ENCODE measurements around the gene RPUSD1.

DNA sequence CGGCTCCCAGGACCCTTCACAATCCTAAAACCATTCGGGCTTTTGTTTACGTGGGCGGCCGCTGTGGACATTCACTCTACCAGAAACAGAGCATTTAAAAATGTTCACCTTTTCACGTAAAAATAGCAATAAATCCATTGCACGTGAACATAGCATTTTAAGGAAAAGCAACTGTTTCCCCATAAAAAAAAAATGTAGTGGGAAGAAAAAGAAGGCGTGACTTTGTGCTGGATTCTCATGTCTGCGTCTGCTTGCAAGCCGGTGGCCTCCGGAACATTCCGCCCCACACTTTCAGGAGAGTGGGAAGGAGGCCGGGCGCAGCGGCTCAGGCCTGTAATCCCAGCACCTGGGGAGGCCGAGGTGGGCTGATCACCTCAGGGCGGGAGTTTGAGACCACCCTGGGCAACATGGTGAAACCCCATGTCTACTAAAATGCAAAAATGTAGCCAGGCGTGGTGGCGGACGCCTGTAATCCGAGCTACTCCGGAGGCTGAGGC is 25.8 kb upstream of the RPUSD1 start:
- no peak for TF ChIP-seq CTCF (conservative IDR thresholded peaks at IDR 0.05)
- no peak for TF ChIP-seq EZH2 (IDR thresholded peaks at IDR 0.05; ENCODE audit: low read depth)

All from PC-9 (cell line).